Myocyte (in vitro differentiated cells): ENCODE results near the gene BMP8B. TPM values are rescaled to one million over a fixed set of nuclear protein-coding genes. Genes with fewer than 3 reads are reported as not detected.

Experiments
- DNase-seq: peaks from one replicate; pipeline ENCODE4 v3.0.0-alpha.2; 2012; ENCODE audit warnings: low read depth
- total RNA-seq: library from RNA; depleted of rRNA; stranded (reverse); fragments of >200 nt; gene quantifications from 2 replicates; pipeline ENCODE4 v1.2.3, GENCODE V29; 2014

Gene BMP8B
- total RNA-seq, 1 donor from 2014 or later = 4.1 TPM

DNA sequence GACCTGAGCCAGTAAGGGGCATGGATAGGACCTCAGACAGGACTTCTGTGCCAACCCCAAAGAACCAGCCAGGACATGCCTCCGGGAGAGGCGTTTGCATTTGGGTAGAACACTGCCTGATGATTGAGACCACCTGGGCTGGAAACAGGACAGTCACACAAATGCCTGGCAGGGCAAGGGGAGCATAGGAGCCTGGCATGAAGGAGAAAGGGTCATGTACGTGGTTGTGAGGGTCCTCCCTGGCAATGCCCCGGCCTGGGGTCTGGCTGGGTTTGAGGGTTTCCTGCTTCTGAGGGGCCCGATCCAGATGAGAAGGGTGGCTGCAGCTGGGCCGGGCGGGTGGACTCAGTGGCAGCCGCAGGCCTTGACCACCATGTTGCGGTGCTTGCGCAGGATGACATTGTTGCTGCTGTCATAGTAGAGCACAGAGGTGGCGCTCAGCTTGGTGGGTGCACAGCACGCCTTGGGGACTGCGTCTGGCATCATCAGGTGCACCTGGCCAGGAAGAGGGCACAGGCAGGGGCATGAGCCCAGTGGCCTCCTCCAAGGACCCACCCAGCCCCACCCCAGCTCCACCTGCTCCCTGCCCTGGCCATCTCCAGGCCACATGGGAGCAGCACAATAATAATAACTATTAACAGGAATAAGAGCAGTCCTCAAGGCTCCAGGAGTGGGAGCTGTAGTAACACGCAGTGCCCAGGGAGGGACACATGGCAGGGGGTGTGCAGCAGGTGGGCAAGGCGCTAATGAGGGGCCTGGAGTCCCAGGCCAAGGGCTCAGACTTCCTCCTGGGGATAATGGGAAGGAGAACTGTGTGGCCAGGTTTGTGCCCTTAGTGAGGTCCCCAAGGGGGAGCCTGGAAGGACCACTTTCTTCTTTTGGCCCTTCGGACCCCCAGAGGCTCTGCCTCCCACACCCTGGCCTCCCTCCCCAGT, 28.3 kb downstream of the BMP8B start:
- no peak for DNase-seq

DNA sequence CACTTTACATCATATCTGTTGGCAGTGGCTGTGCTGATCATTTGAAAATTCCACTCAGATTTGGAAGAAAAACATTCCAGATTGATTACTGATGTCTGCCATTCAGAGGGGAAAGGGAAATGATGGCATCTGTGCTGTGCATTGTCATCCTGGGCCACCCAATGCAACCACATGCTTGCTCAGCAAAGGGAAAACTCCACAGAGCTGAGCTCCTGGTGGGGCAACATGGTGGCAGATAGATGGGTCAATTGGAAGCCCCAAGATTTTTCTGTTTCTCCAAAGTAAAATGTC, 29.3 kb downstream of the BMP8B start:
- DNase-seq = no peak

DNA sequence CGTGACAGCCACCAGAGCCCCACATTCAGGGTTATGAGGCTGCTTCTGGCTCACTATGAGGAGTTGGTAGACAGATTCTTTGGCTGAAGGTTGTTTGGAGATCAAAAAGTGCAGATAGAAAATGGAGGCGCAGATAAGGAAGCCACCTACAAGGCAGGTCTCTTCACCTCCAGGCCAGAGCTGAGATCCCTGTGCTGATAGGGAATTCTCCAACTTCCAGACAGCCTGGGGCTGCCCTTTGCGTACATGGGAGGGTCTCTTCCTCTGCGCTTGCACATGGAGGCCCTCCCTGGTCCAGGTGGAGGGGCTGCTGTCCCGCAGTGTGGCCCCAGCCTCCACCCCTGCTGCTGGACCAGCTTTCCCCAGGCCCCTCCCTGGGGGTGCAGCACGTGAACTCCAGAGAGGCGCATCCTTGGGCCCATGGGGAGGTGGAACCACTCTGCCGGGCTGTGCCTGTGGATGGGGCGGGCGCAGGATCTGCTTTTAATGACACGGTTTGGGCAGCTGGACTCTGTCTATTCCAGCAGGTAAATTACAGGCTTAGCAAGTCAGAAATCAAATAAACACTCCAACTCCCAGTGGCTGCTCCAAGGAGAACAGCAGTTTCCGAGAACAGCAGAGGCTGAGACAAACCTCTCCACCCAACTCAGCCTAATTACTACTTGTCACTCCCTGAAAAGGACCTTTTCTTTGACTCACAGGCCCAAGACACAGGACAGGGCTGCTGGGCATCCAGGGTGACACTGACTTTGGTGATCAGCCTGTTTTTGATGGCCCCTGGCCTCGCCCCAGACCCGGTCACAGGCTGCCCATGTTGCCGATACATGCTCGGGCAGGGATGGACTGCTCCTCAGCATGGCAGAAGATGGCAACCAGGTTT, 29.9 kb downstream of the BMP8B start:
- no peak for DNase-seq

DNA sequence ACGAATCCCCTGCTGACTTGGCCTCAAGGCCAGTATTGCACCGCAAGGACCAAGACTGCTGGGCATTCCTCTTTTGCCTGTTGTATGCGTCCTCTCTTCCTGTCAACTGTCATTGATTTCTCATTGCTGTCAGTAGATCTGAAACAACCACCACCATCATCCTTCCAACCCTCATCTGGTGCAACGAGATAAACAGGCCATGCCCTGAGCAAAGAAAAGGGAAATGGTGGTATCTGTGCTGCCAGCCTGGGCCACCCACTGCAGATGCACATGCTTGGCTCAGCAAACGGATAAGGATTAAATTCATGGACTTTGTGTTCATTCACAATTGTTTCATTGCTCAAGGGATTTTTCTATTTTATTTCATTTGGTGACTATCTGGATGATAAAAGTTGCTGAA, 31.2 kb downstream of the BMP8B start:
- no peak for DNase-seq

DNA sequence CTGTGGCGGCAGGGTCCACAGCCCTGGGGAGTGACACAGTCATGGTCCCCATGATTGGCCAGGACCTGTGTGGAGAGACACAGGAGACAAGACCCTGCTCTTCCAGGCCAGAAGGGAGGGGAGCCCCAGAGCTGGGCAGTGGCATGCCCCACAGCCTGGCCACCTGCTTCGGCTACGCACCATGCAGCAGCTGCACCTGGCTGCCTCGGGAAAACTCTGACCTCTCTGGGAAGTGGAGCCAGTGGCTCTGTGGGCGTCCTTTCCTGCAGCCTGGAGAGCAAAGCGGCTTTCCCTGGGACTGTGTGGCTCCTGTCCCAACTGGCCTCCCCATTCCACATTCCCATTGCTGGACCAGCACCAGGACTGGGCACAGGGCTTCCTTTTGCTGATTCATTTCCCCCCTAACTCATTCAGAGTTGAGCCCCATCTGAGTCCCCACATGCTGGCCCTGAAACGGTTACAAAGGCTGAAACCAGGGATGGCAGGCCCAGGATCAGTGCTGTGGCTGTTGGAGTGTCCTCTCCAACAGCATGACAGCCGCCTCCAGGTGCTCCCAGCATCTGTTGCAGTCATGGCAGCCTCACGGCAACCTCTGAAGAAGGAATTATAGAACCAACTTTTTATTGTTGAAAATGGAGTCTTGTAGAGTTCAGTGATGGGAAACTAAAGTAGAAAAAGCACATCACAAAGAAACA, 32.6 kb downstream of the BMP8B start:
- DNase-seq = peak; percentile 69

- DNase-seq = peak; percentile 64
Observed at GRCh38 chr1:39754906-39755504, 33.7 kb downstream of the BMP8B start.

DNA sequence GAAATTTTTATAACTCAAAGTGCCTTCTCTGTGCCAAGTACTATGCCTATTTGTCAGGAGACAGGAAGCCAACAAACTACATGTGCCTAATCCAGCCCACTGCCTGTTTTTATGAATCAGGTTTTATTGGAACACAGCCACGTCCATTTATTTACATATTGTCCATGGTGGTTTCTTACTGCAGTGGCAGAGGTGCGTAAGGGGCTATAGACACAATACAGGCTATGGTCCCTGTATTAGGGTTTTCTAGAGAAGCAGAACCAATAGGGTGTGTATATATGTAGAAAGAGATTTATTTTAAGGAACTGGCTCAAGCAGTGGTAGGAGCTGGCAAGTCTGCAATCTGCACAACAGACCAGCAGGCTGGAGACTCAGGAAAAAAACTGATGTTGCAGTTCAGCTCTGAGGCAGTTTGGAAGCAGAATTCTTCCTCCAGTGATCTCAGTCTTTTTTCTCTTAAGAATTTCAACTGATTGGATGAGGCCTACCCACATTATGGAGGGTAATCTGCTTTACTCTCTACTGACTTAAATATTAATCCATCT, 34.6 kb downstream of the BMP8B start:
- no peak for DNase-seq

DNA sequence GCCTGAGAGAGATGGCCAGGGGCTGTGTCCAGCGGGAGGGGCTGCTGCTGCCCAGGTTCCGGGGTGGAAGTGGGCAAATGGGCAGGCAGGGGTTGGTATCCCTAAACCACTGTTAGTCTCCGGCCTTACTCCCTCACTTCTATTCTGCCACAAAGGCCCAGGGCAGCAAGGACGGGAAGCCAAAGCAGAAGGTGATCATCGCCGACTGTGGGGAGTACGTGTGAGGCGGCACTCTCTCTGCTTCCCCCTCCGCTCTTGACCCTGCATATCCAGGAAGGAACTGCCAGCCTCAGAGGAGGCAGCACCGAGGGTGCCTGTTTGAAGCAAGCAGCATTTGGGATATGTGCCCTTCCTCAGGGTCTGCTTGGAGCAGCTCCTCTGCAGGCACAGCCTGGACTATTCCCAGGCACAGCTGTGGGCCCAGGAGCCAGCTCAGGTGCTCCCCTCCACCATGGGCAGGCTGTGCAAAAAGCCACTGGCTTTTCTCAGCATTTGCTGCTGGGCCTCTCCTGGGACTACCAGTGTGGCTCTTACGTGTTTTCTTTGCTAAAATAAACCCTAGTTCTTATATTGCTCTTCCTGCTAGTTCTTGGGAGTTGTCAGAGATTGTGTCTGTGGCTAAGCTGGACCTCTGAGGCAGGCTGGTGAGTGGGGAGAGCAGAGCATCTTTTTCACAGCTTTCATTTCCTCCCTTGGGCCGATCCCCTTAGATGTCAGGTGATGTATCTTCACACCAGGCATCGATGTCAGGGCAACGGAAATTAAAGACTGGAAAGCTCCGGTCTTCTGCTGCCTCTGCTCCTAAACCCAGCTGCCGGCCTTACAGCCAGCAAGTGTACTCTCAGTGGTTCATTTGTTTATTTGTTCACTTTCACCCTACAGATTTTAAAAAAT, 35.3 kb downstream of the BMP8B start:
- DNase-seq = no peak

- DNase-seq = no peak
Observed at GRCh38 chr1:39752703-39753102, 36.0 kb downstream of the BMP8B start.

DNA sequence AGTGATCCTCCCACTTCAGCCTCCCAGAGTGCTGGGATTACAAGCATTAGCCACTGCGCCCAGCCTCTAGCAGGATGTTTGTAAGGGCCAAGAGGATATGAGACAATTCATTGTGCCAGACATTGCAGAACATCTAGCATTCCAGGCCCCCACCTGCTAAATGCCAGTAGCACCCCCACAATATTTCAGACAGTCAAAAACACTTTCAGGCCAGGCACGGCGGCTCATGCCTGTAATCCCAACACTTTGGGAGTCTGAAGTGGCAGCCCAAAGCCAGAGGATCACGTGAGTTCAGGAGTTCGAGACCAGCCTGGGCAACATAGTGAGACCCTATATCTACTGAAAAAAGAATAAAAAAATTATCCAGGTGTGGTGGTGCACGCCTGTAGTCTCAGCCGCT, 37.1 kb downstream of the BMP8B start:
- DNase-seq = no peak

- no peak for DNase-seq
Observed at GRCh38 chr1:39745016-39745670, 43.5 kb downstream of the BMP8B start.

GRCh38 chr1:39738622-39739366, 49.9 kb downstream of the BMP8B start, which contains the start of gene PPIE:
PPIE (plus strand) TSS chr1:39738882; CDS start chr1:39738901, 19 bp downstream.
- peak; percentile 93 for DNase-seq

DNA sequence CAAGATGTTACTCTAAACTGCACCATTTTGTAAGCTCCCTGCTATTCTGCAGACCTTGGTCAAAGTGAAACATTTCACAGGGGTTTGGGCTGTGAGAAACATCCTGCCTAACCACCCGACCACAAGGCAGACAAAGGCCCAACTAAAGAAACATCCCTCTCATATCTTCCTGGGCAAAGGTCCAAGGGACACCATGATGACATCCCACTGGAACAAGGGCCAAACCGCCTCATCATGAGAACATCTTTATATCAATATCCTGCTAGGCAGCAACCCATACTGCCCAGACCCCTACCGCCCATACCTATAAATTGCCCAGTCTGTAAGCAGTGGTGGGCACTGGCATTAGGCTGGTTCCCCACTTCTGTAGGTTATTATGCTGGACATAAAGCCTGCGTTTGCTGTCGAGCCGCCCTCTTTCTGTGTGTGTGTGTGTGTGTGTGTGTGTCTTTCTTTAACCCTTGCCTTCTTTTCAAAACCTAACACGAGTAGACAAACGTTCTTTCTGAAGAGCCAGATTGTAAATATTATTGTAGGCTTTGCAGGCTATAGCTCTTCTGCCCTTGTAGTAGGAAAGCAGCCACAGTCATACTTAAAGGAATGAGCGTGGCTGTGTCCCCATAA, 51.0 kb downstream of the BMP8B start:
- DNase-seq = peak; percentile 91

- DNase-seq = no peak
Observed at GRCh38 chr1:39735731-39736130, 52.9 kb downstream of the BMP8B start.

DNA sequence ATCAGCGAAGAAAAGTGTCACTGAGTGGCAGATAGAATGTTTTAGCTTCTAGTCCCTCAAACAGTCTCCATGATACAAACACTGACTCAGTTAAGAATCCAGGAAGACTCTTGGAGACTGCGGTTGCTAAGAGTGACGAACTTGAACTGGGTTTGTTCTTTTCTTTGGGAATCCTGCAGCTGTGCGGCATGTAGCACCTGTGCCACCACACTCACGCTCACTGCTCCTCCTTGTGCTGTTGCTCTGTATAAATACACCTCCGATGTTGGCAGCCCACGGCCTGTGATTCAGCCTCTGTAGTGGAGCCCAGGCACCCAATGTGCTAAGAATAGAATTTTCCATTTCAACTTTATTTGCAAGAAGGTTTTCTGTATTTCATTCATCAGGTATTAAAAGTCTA, 55.5 kb downstream of the BMP8B start:
- peak; percentile 86 for DNase-seq

- no peak for DNase-seq
Observed at GRCh38 chr1:39732730-39733129, 55.9 kb downstream of the BMP8B start.

GRCh38 chr1:39729842-39730241, 58.8 kb downstream of the BMP8B start:
- no peak for DNase-seq

DNA sequence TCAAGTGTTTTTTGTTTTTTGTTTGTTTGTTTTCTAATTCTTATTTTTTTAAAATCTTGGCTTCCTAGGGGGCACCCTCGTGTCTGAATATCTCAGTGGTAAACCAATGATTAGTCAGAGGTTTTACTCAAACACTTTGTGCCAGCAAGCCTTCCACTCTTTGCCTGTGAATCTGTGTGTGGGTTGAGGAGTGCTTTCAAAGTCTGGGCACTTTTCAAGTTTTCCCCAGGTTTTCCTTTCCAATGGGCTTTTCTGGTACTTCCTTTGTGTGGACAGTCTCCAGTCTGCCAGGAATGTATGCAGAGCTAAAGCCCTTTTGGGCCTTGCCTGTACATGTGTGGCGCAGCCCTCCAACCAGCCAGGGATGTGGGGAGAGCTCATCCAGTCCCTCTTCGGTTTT, 59.6 kb downstream of the BMP8B start:
- peak; percentile 45 for DNase-seq
